WTC11 (cell line): ENCODE data around the gene RAD50. TPM values are rescaled to one million over a fixed set of nuclear protein-coding genes. Genes with fewer than 3 reads are reported as not detected.

Experiments used
- ATAC-seq: fragments of 200-7000 bp; cut with Tn5 transposase; 2 replicates; pipeline ENCODE4 v1.10.0; 2021; ENCODE audit warnings: mild to moderate bottlenecking, moderate library complexity
- CTCF ChIA-PET: fragments of 300-600 bp; sonication (Branson Sonifier 250); formaldehyde crosslinking; loops from one replicate; lab custom pipeline; 2021; ENCODE audit warnings: antibody characterized with exemption; lab: Charles Lee
- POLR2A ChIA-PET: fragments of 350-600 bp; sonication (Branson Sonifier 250); formaldehyde crosslinking; loops from one replicate; lab custom pipeline; 2021; ENCODE audit warnings: antibody characterized with exemption; lab: Charles Lee
- DNase-seq: peaks from one replicate; pipeline ENCODE4 v3.0.0; 2021; ENCODE audit warnings: low spot score
- H3K27ac Mint-ChIP-seq: 2 replicates; pipeline ENCODE4 v1.8.0; 2021; ENCODE audit warnings: mixed read lengths
- H3K27me3 Mint-ChIP-seq: 2 replicates; pipeline ENCODE4 v1.8.0; 2021; ENCODE audit warnings: low read depth, mild to moderate bottlenecking, moderate library complexity, mixed read lengths
- H3K36me3 Mint-ChIP-seq: 2 replicates; pipeline ENCODE4 v1.8.0; 2021; ENCODE audit warnings: mixed read lengths
- H3K4me1 Mint-ChIP-seq: 2 replicates; pipeline ENCODE4 v1.8.0; 2022; ENCODE audit warnings: mixed read lengths
- H3K4me3 Mint-ChIP-seq: 2 replicates; pipeline ENCODE4 v1.8.0; 2021; ENCODE audit warnings: mild to moderate bottlenecking, moderate library complexity, mixed read lengths
- H3K9me3 Mint-ChIP-seq: 2 replicates; pipeline ENCODE4 v1.8.0; 2021; ENCODE audit warnings: mixed read lengths
- AR ChIP-seq: fragments of 250-450 bp; sonication (Bioruptor Pico); IDR thresholded peaks from 2 replicates; pipeline ENCODE4 v1.9.0; 2021; ENCODE audit warnings: mild to moderate bottlenecking
- CBFB ChIP-seq: sonication (generic); formaldehyde crosslinking; IDR thresholded peaks from 2 replicates; pipeline ENCODE4 v1.8.1; 2022; ENCODE audit warnings: mild to moderate bottlenecking, low read depth, missing genetic modification reagents
- CREB1 ChIP-seq: sonication (generic); formaldehyde crosslinking; IDR thresholded peaks from 2 replicates; pipeline ENCODE4 v1.8.0; 2023; ENCODE audit warnings: mild to moderate bottlenecking, missing genetic modification reagents
- ESRRA ChIP-seq: sonication (generic); formaldehyde crosslinking; IDR thresholded peaks from 2 replicates; pipeline ENCODE4 v1.8.1; 2022; ENCODE audit warnings: mild to moderate bottlenecking, missing genetic modification reagents, borderline replicate concordance
- IRF2 ChIP-seq: sonication (generic); formaldehyde crosslinking; IDR thresholded peaks from 2 replicates; pipeline ENCODE4 v1.8.0; 2022; ENCODE audit warnings: low read depth, missing genetic modification reagents, borderline replicate concordance
- KAT7 ChIP-seq: sonication (generic); formaldehyde crosslinking; IDR thresholded peaks from 2 replicates; pipeline ENCODE4 v1.8.1; 2023; ENCODE audit warnings: missing genetic modification reagents, mild to moderate bottlenecking, borderline replicate concordance
- MLX ChIP-seq: sonication (generic); formaldehyde crosslinking; IDR thresholded peaks from 2 replicates; pipeline ENCODE4 v1.8.1; 2023; ENCODE audit warnings: mild to moderate bottlenecking, missing genetic modification reagents, moderate library complexity
- MXD4 ChIP-seq: fragments of 250-450 bp; sonication (Bioruptor Pico); IDR thresholded peaks from 2 replicates; pipeline ENCODE4 v1.8.0; 2021; ENCODE audit warnings: mild to moderate bottlenecking, moderate library complexity, borderline replicate concordance
- NFE2L1 ChIP-seq: sonication (generic); formaldehyde crosslinking; IDR thresholded peaks from 2 replicates; pipeline ENCODE4 v1.8.1; 2023; ENCODE audit warnings: missing genetic modification reagents
- NR1H2 ChIP-seq: sonication (generic); formaldehyde crosslinking; IDR thresholded peaks from 2 replicates; pipeline ENCODE4 v1.9.0; 2021; ENCODE audit warnings: mild to moderate bottlenecking, moderate library complexity, missing genetic modification reagents
- ZBTB21 ChIP-seq: sonication (generic); formaldehyde crosslinking; IDR thresholded peaks from 2 replicates; pipeline ENCODE4 v1.8.1; 2023; ENCODE audit warnings: mild to moderate bottlenecking, missing genetic modification reagents, borderline replicate concordance
- ZNF138 ChIP-seq: sonication (generic); formaldehyde crosslinking; conservative IDR thresholded peaks from 2 replicates; pipeline ENCODE4 v1.8.1; 2022; ENCODE audit warnings: mild to moderate bottlenecking, moderate library complexity, missing genetic modification reagents
- ZNF317 ChIP-seq: sonication (generic); formaldehyde crosslinking; IDR thresholded peaks from 2 replicates; pipeline ENCODE4 v1.8.1; 2023; ENCODE audit warnings: low read depth, mild to moderate bottlenecking, moderate library complexity, missing genetic modification reagents, borderline replicate concordance
- ZNF416 ChIP-seq: fragments of 250-450 bp; sonication (Bioruptor Pico); IDR thresholded peaks from 2 replicates; pipeline ENCODE4 v1.9.0; 2021; ENCODE audit warnings: mild to moderate bottlenecking, inconsistent platforms
- total RNA-seq: library from RNA; stranded (reverse); gene quantifications from 3 replicates; pipeline ENCODE4 v1.2.3, GENCODE V29; 2021
- TF ChIP-seq, protein P1 (sequence below): sonication (generic); formaldehyde crosslinking; IDR thresholded peaks from 2 replicates; pipeline ENCODE4 v1.8.0; 2023; ENCODE audit warnings: missing genetic modification reagents
- TF ChIP-seq, protein P2 (sequence below): sonication (generic); formaldehyde crosslinking; IDR thresholded peaks from 2 replicates; pipeline ENCODE4 v1.8.0; 2023; ENCODE audit warnings: mild to moderate bottlenecking, missing genetic modification reagents
- TF ChIP-seq, protein P3 (sequence below): sonication (generic); formaldehyde crosslinking; IDR thresholded peaks from 2 replicates; pipeline ENCODE4 v1.8.1; 2022; ENCODE audit warnings: low read depth, missing genetic modification reagents, borderline replicate concordance
- TF ChIP-seq, protein P4 (sequence below): fragments of 250-450 bp; sonication (Bioruptor Pico); IDR thresholded peaks from 2 replicates; pipeline ENCODE4 v1.9.0; 2021; ENCODE audit warnings: mild to moderate bottlenecking
- TF ChIP-seq, protein P5 (sequence below): sonication (generic); formaldehyde crosslinking; IDR thresholded peaks from 2 replicates; pipeline ENCODE4 v1.8.1; 2023; ENCODE audit warnings: mild to moderate bottlenecking, missing genetic modification reagents, moderate library complexity

RAD50 gene
- total RNA-seq, 1 experiment from 2014 or later = 31.1 TPM

DNA sequence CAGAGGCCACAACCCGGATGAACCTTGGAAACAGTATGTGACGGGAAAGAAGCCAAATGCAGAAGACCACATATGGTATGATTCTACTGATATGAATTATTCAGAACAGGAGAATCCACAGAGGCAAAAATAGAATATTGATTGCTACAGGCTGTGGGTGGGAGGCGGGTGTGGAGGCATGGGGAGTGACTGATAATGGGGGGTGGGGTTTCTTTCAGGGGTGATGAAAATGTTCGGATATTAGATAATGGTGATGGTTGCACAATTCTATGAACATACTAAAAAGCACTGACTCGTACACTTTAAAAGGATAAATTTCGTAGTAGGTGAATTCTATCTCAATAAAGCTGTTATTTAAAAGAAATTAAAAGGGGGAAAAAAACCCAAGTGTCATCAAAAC is 127.7 kb downstream of the RAD50 start:
- CTCF ChIA-PET = no interaction called here
- Mint-ChIP-seq H3K27me3 (no peaks in the 10 kb centered on the region), H3K27ac (no peak overlapping the region), H3K4me3 (no peak overlapping the region), H3K9me3 (no peaks in the 10 kb centered on the region), H3K4me1 (peaks cover 6% of the 10 kb centered on the region), H3K36me3 (no peaks in the 10 kb centered on the region)
- no peak for ATAC-seq
- DNase-seq = no peak
- POLR2A ChIA-PET = no interaction called here
- TF ChIP-seq, protein P1, sequence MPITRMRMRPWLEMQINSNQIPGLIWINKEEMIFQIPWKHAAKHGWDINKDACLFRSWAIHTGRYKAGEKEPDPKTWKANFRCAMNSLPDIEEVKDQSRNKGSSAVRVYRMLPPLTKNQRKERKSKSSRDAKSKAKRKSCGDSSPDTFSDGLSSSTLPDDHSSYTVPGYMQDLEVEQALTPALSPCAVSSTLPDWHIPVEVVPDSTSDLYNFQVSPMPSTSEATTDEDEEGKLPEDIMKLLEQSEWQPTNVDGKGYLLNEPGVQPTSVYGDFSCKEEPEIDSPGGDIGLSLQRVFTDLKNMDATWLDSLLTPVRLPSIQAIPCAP (CRISPR knock-in tag) = no peak
- TF ChIP-seq, protein P2, sequence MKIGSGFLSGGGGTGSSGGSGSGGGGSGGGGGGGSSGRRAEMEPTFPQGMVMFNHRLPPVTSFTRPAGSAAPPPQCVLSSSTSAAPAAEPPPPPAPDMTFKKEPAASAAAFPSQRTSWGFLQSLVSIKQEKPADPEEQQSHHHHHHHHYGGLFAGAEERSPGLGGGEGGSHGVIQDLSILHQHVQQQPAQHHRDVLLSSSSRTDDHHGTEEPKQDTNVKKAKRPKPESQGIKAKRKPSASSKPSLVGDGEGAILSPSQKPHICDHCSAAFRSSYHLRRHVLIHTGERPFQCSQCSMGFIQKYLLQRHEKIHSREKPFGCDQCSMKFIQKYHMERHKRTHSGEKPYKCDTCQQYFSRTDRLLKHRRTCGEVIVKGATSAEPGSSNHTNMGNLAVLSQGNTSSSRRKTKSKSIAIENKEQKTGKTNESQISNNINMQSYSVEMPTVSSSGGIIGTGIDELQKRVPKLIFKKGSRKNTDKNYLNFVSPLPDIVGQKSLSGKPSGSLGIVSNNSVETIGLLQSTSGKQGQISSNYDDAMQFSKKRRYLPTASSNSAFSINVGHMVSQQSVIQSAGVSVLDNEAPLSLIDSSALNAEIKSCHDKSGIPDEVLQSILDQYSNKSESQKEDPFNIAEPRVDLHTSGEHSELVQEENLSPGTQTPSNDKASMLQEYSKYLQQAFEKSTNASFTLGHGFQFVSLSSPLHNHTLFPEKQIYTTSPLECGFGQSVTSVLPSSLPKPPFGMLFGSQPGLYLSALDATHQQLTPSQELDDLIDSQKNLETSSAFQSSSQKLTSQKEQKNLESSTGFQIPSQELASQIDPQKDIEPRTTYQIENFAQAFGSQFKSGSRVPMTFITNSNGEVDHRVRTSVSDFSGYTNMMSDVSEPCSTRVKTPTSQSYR (CRISPR knock-in tag) = no peak
- TF ChIP-seq, protein P3, sequence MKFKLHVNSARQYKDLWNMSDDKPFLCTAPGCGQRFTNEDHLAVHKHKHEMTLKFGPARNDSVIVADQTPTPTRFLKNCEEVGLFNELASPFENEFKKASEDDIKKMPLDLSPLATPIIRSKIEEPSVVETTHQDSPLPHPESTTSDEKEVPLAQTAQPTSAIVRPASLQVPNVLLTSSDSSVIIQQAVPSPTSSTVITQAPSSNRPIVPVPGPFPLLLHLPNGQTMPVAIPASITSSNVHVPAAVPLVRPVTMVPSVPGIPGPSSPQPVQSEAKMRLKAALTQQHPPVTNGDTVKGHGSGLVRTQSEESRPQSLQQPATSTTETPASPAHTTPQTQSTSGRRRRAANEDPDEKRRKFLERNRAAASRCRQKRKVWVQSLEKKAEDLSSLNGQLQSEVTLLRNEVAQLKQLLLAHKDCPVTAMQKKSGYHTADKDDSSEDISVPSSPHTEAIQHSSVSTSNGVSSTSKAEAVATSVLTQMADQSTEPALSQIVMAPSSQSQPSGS (CRISPR knock-in tag) = no peak
- TF ChIP-seq ZBTB21 (CRISPR knock-in tag) = no peak
- TF ChIP-seq MXD4 (CRISPR knock-in tag) = no peak
- TF ChIP-seq, all 79 proteins: peak for 0

DNA sequence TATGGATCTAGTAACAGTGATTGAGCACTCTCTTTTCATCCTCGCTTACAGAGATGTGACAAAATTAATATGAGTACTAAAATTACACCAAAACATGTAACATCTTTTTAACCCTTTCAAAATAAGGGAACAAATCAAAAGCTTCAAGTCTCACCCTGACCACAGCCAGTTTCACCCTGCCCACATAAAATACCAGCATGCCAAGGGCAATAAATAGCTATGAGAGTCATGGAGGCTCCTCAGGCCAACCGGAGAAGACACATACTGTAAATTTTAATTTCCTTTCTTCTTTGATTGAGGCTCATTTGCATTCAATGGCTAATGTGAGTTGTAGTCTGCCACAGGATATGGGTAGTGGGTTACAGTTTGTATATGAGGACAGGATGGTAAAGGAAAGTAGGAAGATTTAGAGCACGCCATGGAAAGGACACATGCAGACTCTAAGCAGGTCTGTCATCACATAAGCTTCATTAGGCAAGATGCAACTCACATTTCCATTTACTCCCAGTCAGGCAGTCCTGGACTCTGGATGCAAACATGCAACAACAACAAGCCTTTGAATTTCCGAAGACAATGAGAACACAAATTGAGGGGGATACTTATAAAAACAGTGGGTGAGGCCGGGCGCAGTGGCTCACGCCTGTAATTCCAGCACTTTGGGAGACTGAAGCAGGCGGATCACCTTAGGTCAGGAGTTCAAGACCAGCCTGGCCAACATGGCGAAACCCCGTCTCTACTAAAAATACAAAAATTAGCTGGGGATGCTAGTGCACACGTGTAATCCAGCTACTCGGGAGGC is 128.3 kb downstream of the RAD50 start:
- peaks cover 3% of the 10 kb centered on the region for H3K4me1 Mint-ChIP-seq
- no peaks in the 10 kb centered on the region for H3K36me3 Mint-ChIP-seq
- no peaks in the 10 kb centered on the region for H3K9me3 Mint-ChIP-seq
- ChIA-PET POLR2A (no interaction called here), CTCF (no interaction called here)
- no peaks in the 10 kb centered on the region for H3K27me3 Mint-ChIP-seq
- no peak for TF ChIP-seq KAT7 (CRISPR knock-in tag)
- no peak for TF ChIP-seq CREB1
- no peak for ATAC-seq
- DNase-seq = no peak
- H3K27ac Mint-ChIP-seq = no peak overlapping the region
- H3K4me3 Mint-ChIP-seq = no peak overlapping the region

- Mint-ChIP-seq H3K36me3 (no peaks in the 10 kb centered on the region), H3K4me3 (no peak overlapping the region), H3K27me3 (no peaks in the 10 kb centered on the region), H3K27ac (no peak overlapping the region), H3K4me1 (no peaks in the 10 kb centered on the region), H3K9me3 (no peaks in the 10 kb centered on the region)
- ATAC-seq (no peak), DNase-seq (no peak)
- ChIA-PET POLR2A (no interaction called here), CTCF (interaction anchor here (0.8 to 1.5 kb wide), 3 partner anchors 121 to 159 kb away, joined by 3 to 6 read pairs (median 3); no protein-coding TSS in a partner anchor)
- TF ChIP-seq ZNF138 (CRISPR knock-in tag) (no peak), ZBTB21 (CRISPR knock-in tag) (no peak), ZNF416 (no peak), NR1H2 (no peak), NFE2L1 (no peak), MLX (CRISPR knock-in tag) (no peak), AR (CRISPR knock-in tag) (no peak), CBFB (CRISPR knock-in tag) (no peak), ZNF317 (CRISPR knock-in tag) (no peak), IRF2 (CRISPR knock-in tag) (no peak), ESRRA (no peak)
- TF ChIP-seq, protein P4, sequence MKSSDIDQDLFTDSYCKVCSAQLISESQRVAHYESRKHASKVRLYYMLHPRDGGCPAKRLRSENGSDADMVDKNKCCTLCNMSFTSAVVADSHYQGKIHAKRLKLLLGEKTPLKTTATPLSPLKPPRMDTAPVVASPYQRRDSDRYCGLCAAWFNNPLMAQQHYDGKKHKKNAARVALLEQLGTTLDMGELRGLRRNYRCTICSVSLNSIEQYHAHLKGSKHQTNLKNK (CRISPR knock-in tag) = no peak
- TF ChIP-seq, protein P5, sequence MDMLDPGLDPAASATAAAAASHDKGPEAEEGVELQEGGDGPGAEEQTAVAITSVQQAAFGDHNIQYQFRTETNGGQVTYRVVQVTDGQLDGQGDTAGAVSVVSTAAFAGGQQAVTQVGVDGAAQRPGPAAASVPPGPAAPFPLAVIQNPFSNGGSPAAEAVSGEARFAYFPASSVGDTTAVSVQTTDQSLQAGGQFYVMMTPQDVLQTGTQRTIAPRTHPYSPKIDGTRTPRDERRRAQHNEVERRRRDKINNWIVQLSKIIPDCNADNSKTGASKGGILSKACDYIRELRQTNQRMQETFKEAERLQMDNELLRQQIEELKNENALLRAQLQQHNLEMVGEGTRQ (CRISPR knock-in tag) = no peak
Measured at GRCh38 chr5:132686193-132686592, 129.4 kb downstream of the RAD50 start.
